GM23248 (cell line): ENCODE data around the gene ETV6.

Source experiments
- EZH2 ChIP-seq: fragments of 200-600 bp; sonication (generic); IDR thresholded peaks from 2 replicates; pipeline ENCODE4 v1.6.1; 2018; ENCODE audit warnings: antibody characterized with exemption, mild to moderate bottlenecking; ENCODE audit not compliant: insufficient read depth, poor library complexity, severe bottlenecking
- EZH2phosphoT487 ChIP-seq: fragments of 200-600 bp; sonication (generic); IDR thresholded peaks from 2 replicates; pipeline ENCODE4 v1.6.1; 2018; ENCODE audit warnings: antibody characterized with exemption, moderate library complexity, mild to moderate bottlenecking, low read depth; ENCODE audit not compliant: insufficient read depth

DNA sequence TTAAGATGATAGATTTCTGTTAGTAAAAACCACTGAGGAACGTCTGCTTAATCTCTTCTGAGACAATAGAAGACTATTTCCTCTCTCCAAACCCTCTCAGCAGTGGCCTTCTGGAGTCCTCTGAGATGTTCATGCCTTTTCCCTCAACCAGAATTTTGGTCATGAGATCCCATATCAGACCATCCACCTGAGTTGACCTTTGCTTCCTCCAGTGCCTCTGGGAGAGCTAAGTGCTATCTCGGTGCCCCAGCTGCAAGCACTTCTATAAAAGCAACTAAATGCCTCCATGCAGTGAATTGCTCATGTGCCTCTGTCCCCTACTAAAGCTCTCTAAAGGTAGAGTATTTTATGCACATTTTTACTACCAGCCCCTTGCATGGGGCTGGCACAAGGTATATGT is 248.4 kb downstream of the ETV6 start:
- TF ChIP-seq EZH2phosphoT487 (no peak), EZH2 (no peak)
